22Rv1 (cell line): ENCODE measurements around the gene CALML6.

Experiments
- CTCF ChIP-seq: fragments of 450-650 bp; IDR thresholded peaks from 2 replicates; pipeline ENCODE4 v1.5.1; 2017; ENCODE audit warnings: mild to moderate bottlenecking
- ZFX ChIP-seq: fragments of 450-650 bp; IDR thresholded peaks from 2 replicates; pipeline ENCODE4 v1.6.1; 2017; ENCODE audit warnings: antibody characterized with exemption, borderline replicate concordance

GRCh38 chr1:1920057-1920607 is 5.1 kb downstream of the CALML6 start:
- TF ChIP-seq CTCF (no peak), ZFX (no peak)
